Cardiac fibroblast (primary cell): ENCODE measurements around the gene TMEM150A.
A peak's percentile ranks its signal among the peaks of the same experiment; 100 is the strongest.

Experiments used
- DNase-seq, 2 donors: peaks; one replicate each; pipeline versions ENCODE4 v3.0.0 to v3.0.0-alpha.2; 2010; ENCODE audit warnings: low read depth in 2 of 2
- H3K4me3 ChIP-seq, 2 donors: replicated peaks in 1 of 2; 1 replicate in 1 of 2; 2 replicates in 1 of 2; pipeline ENCODE4 v1.5.1; 2011; ENCODE audit warnings: low read depth in 2 of 2, low read length in 2 of 2, mild to moderate bottlenecking in 2 of 2, moderate library complexity in 1 of 2
- CTCF ChIP-seq: IDR thresholded peaks from one replicate; pipeline ENCODE4 v1.5.1; 2011; ENCODE audit warnings: low read depth, mild to moderate bottlenecking, low read length, inconsistent platforms

The TMEM150A gene

DNA sequence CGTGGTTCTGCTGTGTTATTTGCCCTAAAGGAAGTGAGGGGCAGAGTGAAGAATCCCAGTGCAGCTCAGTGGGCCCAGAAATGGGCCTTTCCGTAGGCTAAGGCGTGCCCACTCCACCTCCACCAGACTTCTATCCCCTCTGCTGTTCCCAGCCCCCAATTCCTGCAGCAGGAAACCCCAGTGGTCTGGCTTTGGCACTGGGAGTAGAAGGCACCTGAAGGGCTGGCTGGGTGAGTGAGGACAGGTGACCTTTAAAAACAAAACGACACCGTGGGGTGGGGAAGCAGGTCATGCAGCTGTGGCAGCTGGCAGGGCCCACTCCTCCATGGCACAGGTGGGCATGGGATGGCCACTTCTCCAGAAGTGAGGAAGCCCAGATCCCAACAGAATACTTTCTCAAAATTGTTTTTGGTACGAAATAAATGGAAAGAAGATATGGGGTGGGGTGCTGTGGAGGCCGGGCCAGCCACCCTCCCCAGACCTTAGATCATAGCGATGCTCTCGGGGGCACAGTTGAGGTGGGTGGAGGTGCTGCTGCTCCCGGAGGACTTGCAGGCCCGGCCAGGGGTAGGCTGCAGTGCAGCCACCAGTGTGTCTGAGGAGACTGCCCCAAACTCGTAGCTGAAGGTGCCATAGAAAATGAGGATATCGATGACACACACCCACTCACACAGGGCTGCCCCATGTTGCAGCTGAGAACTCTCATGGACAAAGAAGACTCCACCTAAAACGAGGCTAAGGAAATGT is 3.7 kb downstream of the TMEM150A start:
- H3K4me3 ChIP-seq = no peak overlapping the region
- TF ChIP-seq CTCF = no peak
- no peak for DNase-seq

DNA sequence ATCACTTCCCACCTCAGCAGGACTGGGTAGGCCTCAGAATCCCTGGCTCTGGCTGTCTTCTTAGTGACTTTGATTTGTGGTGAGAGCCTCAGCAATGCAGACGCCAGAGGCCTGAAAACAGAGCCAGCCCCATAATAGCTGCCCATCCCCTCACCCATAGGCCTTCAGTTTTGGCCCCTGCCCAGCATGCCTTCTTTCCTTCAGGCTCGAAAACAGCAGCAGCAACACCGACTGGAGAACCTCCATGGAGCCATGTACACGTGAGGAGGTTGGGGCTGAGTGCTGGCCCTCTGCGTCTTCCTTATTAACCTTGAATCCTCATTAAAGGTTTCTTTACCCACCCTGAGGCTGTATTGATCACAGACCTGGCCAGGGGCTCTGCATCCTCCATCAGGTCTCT is 5.3 kb downstream of the TMEM150A start:
- no peak for TF ChIP-seq CTCF
- no peak for DNase-seq
- no peak overlapping the region for H3K4me3 ChIP-seq

DNA sequence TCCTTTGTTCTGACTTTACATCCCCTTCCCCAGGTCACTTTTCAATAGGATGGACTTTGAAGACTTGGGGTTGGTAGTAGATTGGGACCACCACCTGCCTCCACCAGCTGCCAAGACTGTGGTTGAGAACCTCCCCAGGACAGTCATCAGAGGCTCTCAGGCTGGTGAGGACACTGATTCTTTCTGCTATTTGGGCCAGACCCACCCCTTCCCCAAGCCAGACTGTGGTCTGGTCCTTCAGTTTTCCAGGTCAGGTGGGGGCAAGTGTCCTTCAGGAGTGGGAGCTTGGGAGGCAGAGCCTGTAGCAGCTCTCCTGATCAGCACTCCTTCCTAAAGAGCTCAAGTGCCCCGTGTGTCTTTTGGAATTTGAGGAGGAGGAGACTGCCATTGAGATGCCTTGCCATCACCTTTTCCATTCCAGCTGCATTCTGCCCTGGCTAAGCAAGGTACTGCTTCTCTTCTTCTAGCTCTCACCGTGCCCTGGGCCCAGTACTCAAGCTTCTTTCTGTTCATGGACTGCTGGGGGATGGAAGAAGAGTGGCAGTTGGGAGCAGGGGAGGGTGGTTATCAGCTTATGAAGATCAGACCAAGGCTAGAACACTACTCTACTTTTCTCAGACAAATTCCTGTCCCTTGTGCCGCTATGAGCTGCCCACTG is 5.9 kb downstream of the TMEM150A start:
- no peak for DNase-seq
- no peak for TF ChIP-seq CTCF
- H3K4me3 ChIP-seq = peak overlapping the region; percentile 79 to 97

- no peak for DNase-seq
- TF ChIP-seq CTCF = no peak
- H3K4me3 ChIP-seq = peak overlapping the region; percentile 79 to 97
Observed at GRCh38 chr2:85596026-85596333, 6.5 kb downstream of the TMEM150A start.

- DNase-seq = peak; percentile 99
- H3K4me3 ChIP-seq = peak within 1 kb of the TSS; percentile 79 to 97
- TF ChIP-seq CTCF = no peak
Observed at GRCh38 chr2:85595301-85596025, 7.0 kb downstream of the TMEM150A start, which contains the start of gene RNF181. RNF181 (plus strand) TSS chr2:85595745; CDS start chr2:85595764, 19 bp downstream.

GRCh38 chr2:85594715-85595300 is 7.7 kb downstream of the TMEM150A start:
- peak overlapping the region; percentile 79 to 97 for H3K4me3 ChIP-seq
- no peak for DNase-seq
- TF ChIP-seq CTCF = no peak
